Measurements from ENCODE around the gene CRYL1.

CRYL1 gene

DNA sequence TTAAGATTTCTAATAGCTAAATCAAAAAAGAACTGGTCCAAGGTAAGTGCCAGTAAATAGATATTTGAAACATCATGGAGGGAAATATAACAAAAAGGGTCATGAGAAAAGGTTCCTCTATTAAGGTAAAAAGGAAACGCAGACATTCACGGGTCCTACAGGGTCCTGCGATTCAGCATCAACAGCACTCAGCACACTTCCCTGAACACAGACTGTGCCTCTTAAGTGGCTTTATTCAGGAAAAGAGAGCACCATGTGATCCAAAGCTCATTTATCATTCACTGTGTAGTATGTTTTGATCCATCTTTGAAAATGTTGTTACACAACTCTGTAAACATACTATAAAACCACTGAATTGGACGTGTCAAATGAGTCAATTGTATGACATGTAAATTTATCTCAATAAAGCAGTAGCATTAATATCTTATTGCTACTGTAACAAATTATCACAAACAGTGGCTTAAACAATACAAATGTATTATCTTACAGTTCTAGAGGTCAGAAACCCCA is 33.7 kb downstream of the CRYL1 start:
- DNase-seq, result no peak

DNA sequence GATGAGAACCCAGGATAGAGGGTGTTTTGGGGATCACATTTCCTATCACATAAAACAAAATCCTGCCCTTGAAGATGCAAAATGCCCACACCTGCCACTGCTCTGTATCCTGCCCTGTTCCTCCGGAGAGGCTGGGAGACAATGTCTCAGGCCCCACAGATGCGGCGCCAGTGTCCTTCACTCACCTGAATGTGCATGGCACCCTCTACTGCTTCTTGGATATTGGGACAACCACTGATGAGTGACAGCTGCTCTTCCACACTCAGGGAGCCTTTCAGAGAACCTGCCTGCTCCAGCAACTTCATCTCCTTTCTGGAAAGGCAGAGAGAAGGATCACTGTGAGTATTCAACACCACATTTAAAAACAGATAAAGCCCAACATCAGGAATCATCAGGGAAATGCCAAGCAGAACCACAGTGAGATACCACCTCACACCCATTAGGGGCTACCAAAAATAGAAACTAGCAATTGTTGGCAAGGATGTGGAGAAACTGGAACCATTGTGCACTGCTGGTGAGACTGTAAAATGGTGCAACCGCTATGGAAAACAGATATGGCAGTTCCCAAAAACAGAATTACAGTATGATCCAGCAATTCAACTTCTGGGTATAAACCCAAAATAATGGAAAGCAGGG is 36.4 kb downstream of the CRYL1 start:
- DNase-seq, result no peak

DNA sequence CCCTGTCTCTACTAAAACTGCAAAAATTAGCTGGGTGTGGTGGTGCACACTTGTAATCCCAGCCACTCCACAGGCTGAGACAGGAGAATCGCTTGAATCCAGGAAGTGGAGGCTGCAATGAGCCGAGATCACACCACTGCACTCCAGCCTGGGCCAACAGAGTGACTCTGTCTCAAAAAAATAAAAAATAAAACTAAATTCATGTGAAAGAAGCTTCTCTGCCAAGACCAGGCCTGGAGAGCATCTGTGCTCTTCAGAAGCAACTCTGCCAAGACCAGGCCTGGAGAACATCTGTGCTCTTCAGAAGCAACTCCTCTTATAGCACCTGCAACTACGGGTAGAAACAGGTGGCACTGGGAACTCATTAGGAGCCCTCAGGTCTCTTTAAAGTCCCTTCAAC is 37.7 kb downstream of the CRYL1 start:
- DNase-seq, result no peak

DNA sequence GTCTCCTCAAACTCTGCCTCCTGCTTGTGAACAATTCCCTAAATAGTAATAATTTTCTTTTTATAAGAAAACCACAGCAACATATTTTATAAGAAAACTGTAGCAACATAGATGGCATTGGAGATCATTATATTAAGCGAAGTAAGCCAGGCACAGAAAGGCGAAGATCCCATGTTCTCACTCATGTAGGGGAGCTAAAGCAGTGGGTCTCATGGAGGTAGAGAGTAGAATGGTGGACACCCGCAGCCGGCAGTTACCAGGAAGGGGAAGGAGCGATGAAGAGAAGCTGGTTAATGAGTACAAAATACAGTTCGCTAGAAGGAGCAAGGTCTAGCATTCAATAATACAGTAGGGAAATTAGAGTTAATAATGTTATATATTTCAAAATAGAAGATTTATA is 42.9 kb downstream of the CRYL1 start:
- no peak for DNase-seq

DNA sequence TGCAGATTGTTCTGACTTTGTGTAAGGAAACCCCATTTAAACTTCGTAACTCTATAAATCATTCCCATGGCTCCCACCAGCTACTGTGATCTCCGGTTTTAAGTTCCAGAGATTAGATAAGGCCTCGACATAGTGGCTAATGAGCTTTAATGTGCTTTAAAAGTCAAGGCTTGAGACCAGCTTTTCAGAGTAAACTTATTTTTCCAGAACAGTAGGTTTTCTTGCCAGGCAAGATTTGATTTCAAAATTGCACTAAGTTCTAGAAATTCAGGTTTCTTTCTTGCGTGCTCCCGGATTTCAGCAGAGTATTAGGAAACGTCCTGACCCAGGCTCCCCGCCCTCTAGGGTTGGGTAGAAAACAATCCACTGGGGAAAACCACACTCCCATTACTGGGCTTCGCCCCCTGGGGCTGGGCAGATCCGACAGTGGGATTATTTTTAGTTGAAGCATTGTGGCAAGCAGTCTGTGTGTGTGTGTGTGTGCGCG is 43.3 kb downstream of the CRYL1 start:
- DNase-seq, result no peak

DNA sequence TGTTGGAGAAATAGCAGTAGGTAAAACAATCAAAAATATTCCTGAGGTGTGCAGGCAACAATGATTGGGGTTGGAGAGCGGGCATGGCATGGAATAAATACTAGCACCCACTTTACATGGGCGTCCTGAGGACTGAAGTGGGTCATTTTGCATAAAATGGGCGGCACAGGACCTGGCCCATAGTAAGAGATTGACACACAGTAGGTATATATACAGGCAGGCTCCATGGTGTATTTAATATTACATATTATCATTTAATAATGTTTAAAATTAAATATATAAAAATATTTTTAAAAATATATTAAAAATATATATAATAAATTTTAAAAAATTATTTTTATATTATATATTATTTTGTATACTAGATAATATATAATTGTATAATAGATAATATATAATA is 48.3 kb downstream of the CRYL1 start:
- DNase-seq, result no peak

DNA sequence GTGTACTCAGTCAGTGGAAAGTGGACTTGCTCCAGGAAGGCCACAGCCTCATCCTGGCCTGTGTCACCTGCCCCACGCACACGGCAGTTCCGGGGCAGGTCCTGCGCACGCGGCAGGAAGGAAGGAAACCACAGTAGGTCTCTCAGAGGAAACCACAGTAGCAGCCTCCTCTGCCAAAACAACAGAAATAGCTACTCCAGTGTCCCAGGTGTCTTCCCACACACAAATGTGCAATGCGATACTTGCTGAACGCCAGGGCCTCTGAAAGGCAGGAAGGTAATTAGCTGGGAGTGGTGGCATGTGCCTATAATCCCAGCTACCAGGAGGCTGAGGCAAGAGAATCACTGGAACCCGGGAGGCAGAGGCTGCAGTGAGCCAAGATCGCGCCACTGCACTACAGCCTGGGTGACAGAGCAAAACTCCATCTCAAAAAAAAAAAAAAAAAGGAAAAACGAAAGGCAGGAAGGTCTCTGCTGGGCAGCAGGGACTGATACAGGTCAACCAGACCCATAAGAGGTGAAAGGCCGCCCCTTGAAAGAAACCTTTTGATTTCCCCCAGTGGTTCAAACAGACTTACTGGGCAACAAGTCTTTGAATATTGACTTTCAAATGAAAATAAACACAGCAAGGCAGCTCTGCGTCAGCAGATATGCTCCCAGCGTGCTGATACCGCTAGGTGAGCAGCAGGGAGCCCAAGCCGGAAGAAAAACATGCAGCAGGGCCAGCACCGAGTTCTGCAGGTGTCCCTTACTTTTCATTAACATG is 49.5 kb downstream of the CRYL1 start:
- DNase-seq, result no peak

DNA sequence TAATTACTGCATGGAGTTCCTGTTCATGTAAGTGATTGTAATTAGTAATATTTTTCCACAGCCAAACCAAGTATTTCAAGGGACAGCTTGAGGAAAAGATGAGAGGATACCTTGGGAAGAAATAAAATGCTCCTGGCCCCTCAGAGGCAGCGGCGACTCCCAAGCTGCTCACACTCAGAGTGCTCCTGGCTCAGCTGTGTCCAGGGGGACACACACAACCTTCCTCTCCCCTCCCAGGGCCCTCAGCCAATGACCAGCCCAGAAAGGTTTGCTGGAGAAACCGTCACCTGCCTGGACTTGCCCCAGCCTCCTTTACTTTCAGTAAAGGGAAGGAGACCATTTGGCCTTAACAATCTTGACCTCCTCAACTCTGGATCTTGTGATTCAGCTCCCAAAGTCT is 51.1 kb downstream of the CRYL1 start:
- no peak for DNase-seq

DNA sequence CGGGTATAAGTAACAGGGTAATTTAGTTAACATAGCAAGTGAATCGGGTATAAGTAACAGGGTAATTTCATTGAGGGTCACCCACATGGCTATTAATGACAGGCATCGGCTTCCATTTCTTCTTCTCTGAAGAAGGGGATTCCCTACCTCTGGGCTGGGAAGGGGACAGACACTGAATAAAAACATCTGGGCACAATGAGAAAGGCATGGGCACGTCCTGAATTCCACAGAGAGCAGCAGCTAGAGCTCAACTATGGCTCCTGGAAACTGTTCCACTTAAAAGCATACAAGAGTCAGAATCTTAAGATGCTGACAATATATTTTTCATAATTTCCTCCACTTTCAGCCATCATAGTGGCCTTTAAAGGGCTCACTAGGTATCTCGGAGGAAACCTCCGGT is 51.8 kb downstream of the CRYL1 start:
- DNase-seq, result no peak

DNA sequence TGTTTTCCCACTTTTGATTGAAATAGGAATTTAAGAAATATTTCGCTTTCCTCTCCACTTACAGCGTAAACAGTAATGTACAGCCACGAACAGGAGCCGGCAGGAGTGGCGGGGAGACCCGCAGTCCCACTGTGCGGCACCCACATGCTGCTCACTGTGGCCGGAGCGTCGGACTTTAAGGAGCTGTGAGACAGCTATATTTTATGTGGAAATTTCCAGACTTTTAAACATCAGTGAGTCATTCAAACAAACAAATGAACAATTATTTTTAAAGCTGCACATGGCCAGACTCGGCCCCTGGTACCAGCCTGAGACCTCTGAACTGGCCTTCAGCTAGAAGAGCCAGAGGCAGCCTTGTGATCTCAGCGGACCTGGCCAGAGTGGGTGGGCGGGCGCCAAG is 52.5 kb downstream of the CRYL1 start:
- no peak for DNase-seq

DNA sequence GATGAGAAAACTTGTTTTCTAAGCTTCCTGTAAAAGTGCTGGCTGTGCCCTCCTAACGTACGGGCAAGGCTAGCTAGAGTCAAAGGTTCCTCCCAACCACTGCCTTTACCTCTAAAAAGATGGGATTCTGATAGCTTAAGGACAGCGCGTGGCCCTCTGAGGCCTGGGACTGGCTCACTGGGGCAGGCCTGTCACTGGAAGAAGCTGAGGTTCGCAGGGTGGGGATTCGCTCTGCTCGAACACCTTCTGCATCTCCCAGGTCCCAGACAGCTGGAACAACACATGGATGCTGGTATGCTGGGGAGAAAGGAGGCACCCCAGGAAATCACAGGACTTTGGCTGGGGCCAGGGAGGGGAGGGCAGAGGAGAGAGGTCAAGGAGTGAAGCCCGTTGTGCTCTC is 53.1 kb downstream of the CRYL1 start:
- DNase-seq, result no peak

DNA sequence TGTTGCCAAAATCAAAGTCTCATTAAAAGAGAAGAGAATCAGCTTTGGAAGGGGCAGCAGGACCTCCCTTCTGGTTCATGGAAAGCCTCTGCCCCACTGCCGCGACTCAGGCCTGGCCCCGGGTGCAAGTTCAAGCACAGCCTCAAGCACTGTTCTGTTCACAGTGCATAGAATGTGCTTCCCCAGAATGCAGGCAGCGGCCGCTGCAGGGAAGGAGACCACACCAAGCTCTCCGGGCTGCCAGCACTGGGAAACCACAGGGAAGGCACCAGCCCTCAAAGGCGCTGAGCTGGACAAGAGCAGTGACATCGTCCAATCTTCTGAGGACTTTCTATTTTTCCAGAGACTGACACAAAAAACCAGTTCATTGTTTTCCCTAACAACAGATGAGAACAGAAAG is 55.5 kb downstream of the CRYL1 start:
- no peak for DNase-seq

DNA sequence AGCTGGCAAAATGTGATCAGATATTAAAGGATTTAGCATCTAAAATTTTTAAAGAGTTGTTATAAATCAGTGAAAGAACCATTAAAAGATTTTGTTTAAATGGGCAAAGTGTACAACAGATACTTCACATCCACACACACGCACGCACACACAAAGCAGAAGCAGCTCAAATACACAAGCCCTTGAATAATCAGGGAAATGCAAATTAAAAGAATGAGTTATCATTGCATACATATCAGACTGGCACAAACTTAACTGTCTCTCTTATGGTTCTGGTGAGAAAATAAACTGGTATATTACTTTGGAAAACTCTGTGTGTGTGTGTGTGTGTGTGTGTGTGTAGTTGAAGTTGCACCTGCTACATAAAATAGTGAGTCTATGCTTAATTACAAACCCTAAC is 59.3 kb downstream of the CRYL1 start:
- no peak for DNase-seq

DNA sequence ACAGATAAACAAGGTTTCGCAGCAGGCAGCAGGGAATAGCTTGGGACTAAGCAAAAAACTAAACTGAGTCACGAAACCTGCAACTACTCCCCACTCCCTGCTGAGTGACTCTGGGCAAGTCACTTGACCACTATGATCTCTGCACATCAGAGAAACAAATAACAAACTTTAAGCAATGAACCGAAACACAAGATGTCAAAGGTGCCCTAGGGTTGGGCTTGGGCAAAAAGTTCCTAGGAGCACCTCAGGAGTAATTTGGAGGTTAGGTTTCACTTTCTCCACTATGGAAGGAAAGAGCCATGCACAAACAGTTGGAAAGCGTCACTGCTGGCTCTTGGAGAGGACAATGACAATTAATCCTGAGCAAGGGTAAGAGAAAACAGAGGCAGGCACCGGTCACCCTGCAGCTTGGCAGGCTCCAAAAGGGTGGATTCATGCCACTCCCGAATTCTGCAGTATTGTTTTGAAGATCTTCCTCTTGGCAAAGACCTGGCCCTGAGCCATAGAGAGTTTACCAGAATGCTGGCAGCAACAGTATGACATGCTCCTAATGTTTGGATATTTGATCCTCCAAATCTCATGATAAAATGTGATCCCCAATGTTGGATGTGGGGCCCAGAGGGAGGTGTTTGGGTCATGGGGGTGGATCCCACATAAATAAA is 60.3 kb downstream of the CRYL1 start:
- DNase-seq, result no peak

DNA sequence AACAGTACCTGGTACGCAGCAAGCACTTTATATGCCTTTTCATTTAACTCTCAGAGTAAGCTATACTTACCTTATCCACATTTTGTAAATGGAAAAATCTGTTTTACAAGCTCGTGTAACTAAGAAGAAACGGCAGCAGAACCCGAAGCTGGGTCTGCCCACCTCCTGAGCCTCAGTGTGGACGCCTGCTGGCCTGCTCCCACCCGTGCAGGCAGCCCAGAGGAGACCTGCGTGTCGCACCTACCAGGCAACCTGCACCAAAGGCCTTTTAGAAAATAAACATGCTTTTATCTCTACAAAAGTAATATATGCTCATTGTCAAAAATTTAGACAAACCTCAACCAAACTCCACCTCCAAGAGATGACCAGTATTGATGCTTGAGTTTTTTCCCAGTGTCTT is 62.7 kb downstream of the CRYL1 start:
- DNase-seq, result no peak

DNA sequence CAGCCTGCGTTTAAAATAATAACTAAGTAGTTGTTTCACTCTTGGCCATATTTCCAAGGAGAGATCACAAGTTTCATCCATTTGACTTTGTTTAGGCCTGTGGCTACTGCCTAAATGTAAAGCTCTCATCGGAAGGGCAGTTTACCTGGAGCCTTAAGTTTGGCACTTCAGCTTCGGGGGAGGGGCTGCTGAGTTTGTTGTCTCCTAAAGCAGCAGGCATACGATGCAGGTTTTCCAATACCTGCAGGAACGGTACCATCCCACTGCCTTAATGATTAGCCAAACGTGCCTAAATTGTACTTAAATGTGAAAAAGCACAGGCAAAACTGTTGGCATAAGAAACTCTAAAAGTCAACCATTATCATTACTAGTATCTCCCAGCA is 63.1 kb downstream of the CRYL1 start:
- no peak for DNase-seq

DNA sequence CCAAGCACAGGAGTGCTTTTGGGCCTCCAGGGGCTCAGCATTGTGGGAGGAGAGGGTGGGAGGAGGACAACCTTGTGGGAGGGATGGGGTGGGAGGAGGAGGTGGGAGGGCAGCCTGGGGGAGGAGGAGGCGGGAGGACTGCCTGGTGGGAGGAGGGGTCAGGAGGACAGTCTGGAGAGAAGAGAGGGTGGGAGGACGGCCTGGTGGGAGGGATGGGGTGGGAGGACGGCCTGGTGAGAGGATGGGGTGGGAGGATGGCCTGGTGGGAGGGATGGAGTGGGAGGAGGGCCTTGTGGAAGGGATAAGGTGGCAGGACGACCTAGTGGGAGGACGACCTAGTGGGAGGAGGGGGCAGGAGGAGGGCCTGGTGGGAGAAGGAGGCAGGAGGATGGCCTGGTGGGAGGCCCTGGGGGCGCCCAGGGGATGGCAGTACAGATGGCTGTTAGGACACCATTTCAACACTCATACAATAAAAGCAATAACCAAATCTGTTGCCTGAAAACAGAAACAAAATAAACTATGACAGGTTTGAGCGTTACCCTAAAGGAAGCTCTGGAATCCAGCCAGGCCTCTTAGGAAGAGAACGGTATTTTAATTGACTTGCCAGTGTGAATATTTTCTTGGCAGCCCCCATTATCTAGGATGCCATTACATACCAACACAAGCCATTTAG is 63.7 kb downstream of the CRYL1 start:
- no peak for DNase-seq

DNA sequence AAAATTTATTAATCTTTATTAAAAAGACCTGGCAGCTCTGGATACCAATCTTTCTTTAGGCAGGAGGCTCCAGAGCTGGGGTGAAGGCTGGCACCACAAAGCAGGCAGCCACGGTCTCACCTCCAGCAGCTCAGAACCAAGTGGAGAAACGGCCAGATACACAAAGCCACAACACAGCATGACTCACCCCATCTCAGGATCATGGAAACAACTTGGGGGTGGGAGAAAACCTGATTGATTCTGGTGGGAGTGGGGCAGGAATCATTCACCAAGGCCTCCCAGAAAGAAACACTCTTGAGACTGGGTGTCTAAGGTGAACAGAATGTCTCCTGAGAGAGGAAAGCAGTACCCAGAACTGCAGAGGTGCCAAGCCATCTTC is 64.2 kb downstream of the CRYL1 start:
- DNase-seq, result no peak

DNA sequence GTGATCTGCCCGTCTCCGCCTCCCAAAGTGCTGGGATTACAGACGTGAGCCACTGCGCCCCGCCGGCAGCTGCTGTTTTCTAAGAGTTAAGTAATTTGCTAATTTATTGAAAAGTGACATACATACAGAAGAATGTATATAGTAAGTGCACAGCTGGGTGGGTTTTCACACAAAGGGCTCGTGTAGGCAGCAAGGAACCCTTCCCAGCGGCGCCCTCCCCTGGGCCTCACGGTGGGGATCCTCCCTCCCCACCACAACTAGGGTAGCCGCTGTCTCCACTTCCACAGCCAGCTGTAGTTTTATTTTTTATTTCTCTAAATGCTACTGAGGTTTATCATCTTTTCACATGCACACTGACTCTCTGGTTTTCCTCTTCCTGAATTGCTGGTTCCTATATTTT is 64.9 kb downstream of the CRYL1 start:
- DNase-seq, result no peak

DNA sequence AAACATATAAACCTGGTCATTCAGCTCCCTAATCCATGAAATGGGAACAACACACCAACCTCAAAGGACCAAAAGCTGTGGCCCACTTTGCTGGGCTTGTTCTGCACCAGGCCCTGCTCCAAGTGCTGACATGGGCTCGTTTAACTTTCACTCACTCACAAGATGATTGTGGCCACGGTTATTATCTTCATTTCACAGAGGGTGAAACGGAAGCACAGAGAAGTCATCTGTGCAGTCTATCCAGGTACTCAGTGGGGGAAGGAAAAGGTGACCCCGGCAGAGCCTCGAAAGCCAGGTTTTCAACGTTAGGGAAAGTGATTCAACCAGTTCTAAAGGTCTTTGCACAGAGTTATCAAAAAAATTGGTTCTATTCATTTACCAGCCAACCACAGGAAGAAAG is 68.0 kb downstream of the CRYL1 start:
- no peak for DNase-seq

DNA sequence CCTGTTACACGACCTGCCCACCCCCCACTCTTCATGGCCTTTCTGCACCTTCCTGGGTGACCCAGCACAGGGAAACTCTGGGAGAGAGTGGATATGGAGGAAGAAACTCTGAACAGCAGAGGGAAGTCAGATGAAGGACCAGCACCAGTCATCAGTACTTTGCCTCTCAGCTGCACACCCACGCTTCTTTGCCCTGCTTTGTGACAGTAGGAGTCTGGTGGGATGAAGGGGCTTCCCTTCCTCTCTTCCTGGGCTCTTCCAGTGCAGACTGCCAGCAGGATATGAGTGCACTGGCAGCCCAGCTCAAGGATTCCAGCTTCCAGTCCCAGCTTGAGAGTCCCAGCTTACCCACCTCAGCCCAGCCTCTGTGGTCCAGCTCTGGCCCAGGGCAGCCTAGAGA is 68.9 kb downstream of the CRYL1 start:
- no peak for DNase-seq

DNA sequence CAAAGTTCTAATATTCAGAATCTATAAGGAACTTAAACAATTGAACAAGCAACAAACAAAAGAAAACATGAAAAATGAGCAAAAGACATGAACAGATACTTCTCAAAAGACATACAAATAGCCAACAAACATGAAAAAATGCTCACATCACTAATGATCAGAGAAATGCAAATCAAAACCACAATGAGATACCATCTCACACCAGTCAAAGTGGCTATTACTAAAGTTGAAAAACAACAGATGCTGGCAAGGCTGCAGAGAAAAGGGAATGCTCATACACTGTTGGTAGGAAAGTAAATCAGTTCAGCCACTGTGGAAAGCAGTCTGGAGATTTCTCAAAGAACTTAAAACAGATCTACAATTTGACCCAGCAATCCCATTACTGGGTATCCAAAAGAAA is 74.3 kb downstream of the CRYL1 start:
- no peak for DNase-seq

DNA sequence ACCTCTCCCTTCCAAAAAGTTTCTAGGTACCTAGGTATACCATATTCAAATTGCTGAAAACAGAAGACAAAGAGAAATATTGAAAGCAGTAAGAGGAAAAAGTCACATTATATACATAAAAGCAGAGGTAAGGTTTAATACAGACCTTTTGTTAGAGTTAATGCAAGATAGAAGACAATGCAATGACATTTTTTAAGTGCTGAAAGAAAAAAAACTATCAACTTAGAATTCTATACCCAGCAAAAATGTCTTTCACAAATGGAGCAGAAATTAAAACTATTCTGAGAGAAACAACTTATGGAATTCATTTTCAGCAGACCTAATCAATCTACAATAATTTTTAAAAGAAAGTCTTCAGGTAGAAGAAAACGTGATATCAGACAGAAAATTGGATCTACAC is 77.2 kb downstream of the CRYL1 start:
- DNase-seq, result no peak

DNA sequence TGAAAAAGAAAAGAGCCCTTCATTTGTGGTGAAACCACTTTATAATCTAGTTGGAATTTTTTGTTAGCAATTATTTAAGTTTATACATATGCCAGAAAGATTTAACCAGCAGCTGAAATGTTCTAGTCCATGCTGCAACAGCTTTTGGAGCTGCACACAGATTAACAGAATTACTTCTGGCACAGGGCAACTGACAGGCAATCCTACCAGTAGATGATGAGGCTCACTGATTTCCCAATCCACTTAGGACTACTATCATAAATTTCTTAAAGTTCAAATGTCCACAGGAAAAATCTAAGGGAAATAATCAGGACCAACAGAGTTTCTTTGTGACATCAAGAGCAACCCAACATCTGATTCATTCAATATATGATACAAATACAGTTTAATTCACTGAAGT is 78.8 kb downstream of the CRYL1 start:
- no peak for DNase-seq
